GM12873 (cell line): ENCODE results near the gene MIEF2.
A peak's percentile ranks its signal among the peaks of the same experiment; 100 is the strongest.

Experiments used
- CTCF ChIP-seq: IDR thresholded peaks from 2 replicates; pipeline ENCODE4 v1.5.1; 2012; ENCODE audit warnings: low read depth, mild to moderate bottlenecking, moderate library complexity, low read length, control low read depth; ENCODE audit not compliant: insufficient read depth; ENCODE audit errors: missing control alignments

The MIEF2 gene, protein sequence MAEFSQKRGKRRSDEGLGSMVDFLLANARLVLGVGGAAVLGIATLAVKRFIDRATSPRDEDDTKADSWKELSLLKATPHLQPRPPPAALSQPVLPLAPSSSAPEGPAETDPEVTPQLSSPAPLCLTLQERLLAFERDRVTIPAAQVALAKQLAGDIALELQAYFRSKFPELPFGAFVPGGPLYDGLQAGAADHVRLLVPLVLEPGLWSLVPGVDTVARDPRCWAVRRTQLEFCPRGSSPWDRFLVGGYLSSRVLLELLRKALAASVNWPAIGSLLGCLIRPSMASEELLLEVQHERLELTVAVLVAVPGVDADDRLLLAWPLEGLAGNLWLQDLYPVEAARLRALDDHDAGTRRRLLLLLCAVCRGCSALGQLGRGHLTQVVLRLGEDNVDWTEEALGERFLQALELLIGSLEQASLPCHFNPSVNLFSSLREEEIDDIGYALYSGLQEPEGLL

DNA sequence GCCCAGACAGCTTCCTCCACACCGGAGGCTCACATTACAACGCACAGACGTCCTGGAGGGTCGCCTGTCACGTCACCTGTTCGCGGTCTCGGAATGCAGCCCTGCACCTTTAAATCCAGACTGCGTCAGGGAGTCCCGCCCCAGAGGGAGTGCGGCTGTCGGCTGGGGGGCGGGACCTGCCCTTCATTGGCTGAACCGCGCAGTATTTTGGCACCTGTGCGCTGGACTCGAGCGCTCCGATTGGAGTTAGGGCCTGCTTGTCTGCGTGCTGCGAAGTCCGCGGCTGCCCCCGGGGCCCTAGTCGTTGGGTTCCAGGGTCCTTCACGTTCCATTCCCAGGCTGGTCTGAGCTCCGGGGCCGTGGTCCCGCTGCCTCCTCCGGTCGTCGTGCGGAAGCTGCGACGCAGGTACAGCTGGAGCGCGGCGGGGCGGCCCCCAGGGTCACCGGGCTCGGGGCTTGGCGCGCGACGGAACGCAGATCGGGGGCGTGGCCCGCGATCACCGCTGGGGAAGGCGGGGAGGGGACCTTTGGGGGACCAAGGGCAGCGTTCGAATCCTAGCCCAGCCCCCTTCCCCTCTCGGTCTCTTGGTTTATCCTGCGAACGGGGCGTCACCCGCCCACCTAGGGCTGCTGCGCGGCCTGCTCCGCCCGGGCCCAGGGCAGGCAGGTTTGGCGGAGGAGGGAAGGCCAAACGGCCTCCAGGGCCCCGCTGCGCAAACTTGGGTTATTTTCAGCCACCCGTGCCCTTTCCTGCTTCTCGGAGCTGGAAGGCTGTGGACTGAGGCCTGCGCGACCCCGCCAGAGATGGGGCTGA lies at the start of gene MIEF2:
Gene MIEF2, plus strand, starts transcription at position 331 of the 814 bp plus-strand sequence. CDS start 2,059 bp downstream, outside the sequence.
- TF ChIP-seq CTCF = no peak

DNA sequence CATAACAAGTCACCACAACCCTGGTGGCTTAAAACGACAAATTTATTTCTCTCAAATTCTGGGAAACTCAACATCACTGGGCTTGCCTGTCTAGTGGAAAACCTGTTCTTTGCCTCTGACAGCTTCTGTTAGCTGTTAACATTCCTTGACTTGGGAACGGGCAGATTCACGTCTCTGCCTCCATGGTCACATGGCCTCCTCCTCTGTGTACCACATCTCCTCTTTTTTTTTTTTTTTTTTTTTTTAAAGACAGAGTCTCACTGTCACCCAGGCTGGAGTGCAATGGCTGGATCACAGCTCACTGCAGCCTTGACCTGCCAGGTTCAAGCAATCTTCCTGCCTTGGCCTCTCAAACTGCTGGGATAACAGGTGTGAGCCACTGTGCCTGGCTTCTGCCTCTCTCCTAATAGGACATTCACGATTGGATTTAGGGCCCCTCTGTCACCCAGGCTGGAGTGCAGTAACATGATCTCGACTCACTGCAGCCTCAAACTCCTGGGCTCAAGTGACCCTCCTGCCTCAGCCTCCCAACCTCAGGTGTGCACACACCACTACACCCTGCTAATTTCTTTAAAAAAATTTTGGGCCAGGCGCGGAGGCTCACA lies 46.7 kb upstream of the MIEF2 start:
- TF ChIP-seq CTCF = no peak

DNA sequence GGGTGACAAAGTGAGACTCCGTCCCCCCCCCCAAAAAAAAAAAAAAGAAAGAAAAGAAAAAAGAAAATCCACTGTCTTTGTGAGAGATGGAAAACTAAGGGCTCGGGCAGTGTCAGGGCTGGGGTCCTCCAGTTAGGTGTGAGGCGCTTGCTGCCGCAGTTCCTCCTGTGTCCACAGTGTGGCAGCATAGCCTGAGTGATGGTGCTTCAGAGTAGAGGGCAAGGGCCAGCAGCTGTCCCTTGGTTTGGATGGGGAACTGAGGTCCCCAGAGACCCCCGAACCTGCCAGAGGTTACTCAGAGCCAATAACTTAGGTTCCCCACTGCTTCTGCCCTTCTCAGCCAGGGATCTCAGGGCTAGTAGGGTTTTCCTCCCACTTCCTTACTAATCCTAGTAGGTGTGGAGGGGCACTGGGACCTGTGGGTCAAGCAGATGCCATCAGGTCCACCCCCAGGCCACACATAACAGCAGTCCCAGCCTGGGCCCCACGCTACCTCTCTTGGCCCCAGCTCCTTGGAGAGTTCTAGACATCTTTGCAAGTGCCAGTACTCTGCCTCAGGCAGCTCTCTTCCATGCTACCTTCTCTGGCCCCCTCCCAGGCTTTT lies 42.9 kb upstream of the MIEF2 start:
- TF ChIP-seq CTCF = peak; percentile 98

- no peak for TF ChIP-seq CTCF
Observed at GRCh38 chr17:18218756-18219415, 41.6 kb upstream of the MIEF2 start.

DNA sequence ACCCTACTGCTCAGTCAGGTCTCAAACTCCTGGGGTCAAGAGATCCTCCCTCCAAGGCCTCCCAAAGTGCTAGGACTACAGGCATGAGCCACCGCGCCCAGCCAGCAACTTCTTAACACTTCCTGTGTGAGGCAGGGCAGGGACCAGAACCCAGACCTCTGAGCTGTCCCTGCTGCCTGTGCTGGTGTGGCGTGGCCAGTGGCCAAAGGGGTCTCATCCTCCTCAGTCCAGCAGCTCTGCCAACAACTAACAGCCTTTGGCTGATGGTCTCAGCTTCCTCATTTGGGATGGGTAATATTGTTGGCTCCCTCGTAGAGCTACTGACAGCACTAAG lies 36.4 kb upstream of the MIEF2 start:
- no peak for TF ChIP-seq CTCF

DNA sequence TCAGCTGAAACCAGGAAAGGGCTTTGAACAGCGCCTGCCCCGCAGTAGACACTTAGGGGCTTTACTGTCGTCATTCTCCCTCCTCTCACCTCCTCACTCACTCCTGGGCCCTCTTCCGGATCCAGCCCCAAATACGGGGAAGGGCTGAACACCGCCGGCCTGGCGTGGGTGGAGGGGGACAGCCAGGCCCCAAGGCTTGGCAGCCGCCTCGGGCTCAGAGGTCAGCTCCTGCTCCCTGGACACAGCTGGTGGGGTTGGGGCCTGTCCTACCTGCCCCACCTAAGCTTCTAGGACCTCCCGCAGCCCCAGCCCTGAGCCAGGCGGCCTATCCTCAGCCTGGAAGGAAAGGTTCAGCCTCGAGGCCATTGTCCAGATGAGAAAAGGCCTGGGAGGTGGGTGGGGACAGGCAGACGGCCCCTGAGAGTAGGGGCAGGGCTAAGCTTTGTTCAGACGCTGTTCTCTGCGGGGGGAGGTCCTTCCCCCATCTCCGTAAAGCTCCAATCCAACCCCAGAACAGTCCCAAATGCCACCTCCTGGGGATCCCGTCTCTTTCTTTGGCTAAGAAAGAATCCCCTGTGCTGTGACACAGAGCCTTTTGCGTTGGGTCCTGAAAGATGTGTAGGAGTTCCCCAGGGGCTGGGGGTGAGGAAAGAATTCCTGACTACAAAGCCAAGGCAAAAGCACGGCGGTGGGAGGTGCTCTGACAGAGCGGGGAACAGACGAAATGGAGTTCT lies 35.9 kb upstream of the MIEF2 start:
- no peak for TF ChIP-seq CTCF
